GM12878 (cell line): ENCODE data around the gene HBP1.

ENCODE experiments used
- JUNB ChIP-seq: IDR thresholded peaks from 2 replicates; pipeline ENCODE4 v1.6.1; 2016; ENCODE audit warnings: antibody characterized with exemption, mild to moderate bottlenecking
- LARP7 ChIP-seq: fragments of 450-650 bp; IDR thresholded peaks from 2 replicates; pipeline ENCODE4 v1.6.1; 2017; ENCODE audit warnings: mild to moderate bottlenecking
- MTA3 ChIP-seq: IDR thresholded peaks from 2 replicates; pipeline ENCODE4 v1.6.1; 2012; ENCODE audit warnings: low read length, inconsistent platforms, borderline replicate concordance
- NBN ChIP-seq: fragments of 450-650 bp; IDR thresholded peaks from 2 replicates; pipeline ENCODE4 v1.6.1; 2016
- NFIC ChIP-seq: IDR thresholded peaks from 2 replicates; pipeline ENCODE4 v1.6.1; 2012; ENCODE audit warnings: low read depth, mild to moderate bottlenecking, inconsistent platforms, low read length, moderate library complexity
- NRF1 ChIP-seq: conservative IDR thresholded peaks from 2 replicates; pipeline ENCODE4 v1.6.1; 2011; ENCODE audit warnings: mild to moderate bottlenecking, low read depth, low read length, improper control_type of control experiment
- PAX8 ChIP-seq: fragments of 450-650 bp; IDR thresholded peaks from 2 replicates; pipeline ENCODE4 v1.6.1; 2017; ENCODE audit warnings: mild to moderate bottlenecking, moderate library complexity
- POLR2A ChIP-seq: IDR thresholded peaks from 2 replicates; pipeline ENCODE4 v1.6.1; 2011; ENCODE audit warnings: low read depth, mild to moderate bottlenecking, low read length
- POLR2AphosphoS5 ChIP-seq: IDR thresholded peaks from 2 replicates; pipeline ENCODE4 v1.6.1; 2011; ENCODE audit warnings: mild to moderate bottlenecking, low read length, inconsistent platforms
- SP1 ChIP-seq: IDR thresholded peaks from one replicate; pipeline ENCODE4 v1.6.1; 2011; ENCODE audit warnings: low read depth, low read length
- TF ChIP-seq, protein P1 (sequence below), 3 experiments: IDR thresholded peaks in 2 of 3; conservative IDR thresholded peaks in 1 of 3; 2 replicates each; pipeline ENCODE4 v1.5.1; 2011; ENCODE audit warnings: low read depth in 3 of 3, low read length in 3 of 3, mild to moderate bottlenecking in 3 of 3, control low read depth in 2 of 3, moderate library complexity in 2 of 3, inconsistent platforms in 1 of 3, mixed read lengths in 1 of 3; ENCODE audit not compliant: control insufficient read depth in 2 of 3, insufficient read depth in 1 of 3; ENCODE audit errors: extremely low read depth in 1 of 3
- TF ChIP-seq, protein P2 (sequence below): IDR thresholded peaks from 2 replicates; pipeline ENCODE4 v1.6.1; 2011; ENCODE audit warnings: mild to moderate bottlenecking, low read depth, low read length, moderate library complexity; ENCODE audit not compliant: insufficient replicate concordance

- TF ChIP-seq, protein P1, sequence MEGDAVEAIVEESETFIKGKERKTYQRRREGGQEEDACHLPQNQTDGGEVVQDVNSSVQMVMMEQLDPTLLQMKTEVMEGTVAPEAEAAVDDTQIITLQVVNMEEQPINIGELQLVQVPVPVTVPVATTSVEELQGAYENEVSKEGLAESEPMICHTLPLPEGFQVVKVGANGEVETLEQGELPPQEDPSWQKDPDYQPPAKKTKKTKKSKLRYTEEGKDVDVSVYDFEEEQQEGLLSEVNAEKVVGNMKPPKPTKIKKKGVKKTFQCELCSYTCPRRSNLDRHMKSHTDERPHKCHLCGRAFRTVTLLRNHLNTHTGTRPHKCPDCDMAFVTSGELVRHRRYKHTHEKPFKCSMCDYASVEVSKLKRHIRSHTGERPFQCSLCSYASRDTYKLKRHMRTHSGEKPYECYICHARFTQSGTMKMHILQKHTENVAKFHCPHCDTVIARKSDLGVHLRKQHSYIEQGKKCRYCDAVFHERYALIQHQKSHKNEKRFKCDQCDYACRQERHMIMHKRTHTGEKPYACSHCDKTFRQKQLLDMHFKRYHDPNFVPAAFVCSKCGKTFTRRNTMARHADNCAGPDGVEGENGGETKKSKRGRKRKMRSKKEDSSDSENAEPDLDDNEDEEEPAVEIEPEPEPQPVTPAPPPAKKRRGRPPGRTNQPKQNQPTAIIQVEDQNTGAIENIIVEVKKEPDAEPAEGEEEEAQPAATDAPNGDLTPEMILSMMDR (IDR thresholded peaks at IDR 0.05 in 2 of 3, conservative IDR thresholded peaks at IDR 0.05 in 1 of 3; ENCODE audit: control insufficient read depth in 2 of 3, extremely low read depth in 1 of 3, insufficient read depth in 1 of 3, low read depth in 3 of 3, low read length in 3 of 3), result no peak
- TF ChIP-seq, protein P2, sequence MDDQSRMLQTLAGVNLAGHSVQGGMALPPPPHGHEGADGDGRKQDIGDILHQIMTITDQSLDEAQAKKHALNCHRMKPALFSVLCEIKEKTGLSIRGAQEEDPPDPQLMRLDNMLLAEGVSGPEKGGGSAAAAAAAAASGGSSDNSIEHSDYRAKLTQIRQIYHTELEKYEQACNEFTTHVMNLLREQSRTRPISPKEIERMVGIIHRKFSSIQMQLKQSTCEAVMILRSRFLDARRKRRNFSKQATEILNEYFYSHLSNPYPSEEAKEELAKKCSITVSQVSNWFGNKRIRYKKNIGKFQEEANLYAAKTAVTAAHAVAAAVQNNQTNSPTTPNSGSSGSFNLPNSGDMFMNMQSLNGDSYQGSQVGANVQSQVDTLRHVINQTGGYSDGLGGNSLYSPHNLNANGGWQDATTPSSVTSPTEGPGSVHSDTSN, result no peak
- TF ChIP-seq NRF1, result no peak
- no peak for TF ChIP-seq NFIC
- no peak for TF ChIP-seq NBN
- no peak for TF ChIP-seq LARP7
- no peak for TF ChIP-seq POLR2AphosphoS5
- TF ChIP-seq MTA3, result no peak
- no peak for TF ChIP-seq PAX8
- TF ChIP-seq POLR2A, result no peak
- TF ChIP-seq SP1, result no peak
- no peak for TF ChIP-seq JUNB
Measured at GRCh38 chr7:107161415-107161814, 7.4 kb upstream of the HBP1 start.
